WI38 (cell line): ENCODE data around the gene PLXNC1.

Source experiments
- H3K4me3 ChIP-seq: 2 replicates; pipeline ENCODE4 v1.5.1; 2011; ENCODE audit warnings: low read depth, mild to moderate bottlenecking, control low read depth, low read length
- CTCF ChIP-seq: IDR thresholded peaks from 2 replicates; pipeline ENCODE4 v1.5.1; 2012; ENCODE audit warnings: low read depth, mild to moderate bottlenecking, control low read depth, low read length

The PLXNC1 gene

GRCh38 chr12:94180558-94181296 is 32.4 kb downstream of the PLXNC1 start:
- no peak for TF ChIP-seq CTCF
- H3K4me3 ChIP-seq: no peak overlapping the region

- H3K4me3 ChIP-seq: no peak overlapping the region
- no peak for TF ChIP-seq CTCF
These were observed 34.8 kb downstream of the PLXNC1 start for GRCh38 chr12:94182986-94183707.

- TF ChIP-seq CTCF: no peak
- H3K4me3 ChIP-seq: no peak overlapping the region
These were observed 35.5 kb downstream of the PLXNC1 start for GRCh38 chr12:94183708-94184379.

GRCh38 chr12:94184995-94185719 is 36.8 kb downstream of the PLXNC1 start:
- no peak overlapping the region for H3K4me3 ChIP-seq
- no peak for TF ChIP-seq CTCF

- H3K4me3 ChIP-seq: no peak overlapping the region
These were observed 37.4 kb downstream of the PLXNC1 start for GRCh38 chr12:94185801-94186200.

More at GRCh38 chr12:94185801-94186200, 37.4 kb downstream of the PLXNC1 start:
- TF ChIP-seq CTCF: no peak
